HL-60 (cell line): ENCODE data around the gene VDR.

Source experiments
- POLR2AphosphoS5 ChIP-seq: IDR thresholded peaks from 2 replicates; pipeline ENCODE4 v1.6.1; 2012; ENCODE audit warnings: low read depth
- TF ChIP-seq, protein P1 (sequence below): IDR thresholded peaks from one replicate; pipeline ENCODE4 v1.5.1; 2011; ENCODE audit warnings: low read length, control low read depth, inconsistent platforms; ENCODE audit not compliant: insufficient read depth
- TF ChIP-seq, protein P2 (sequence below): IDR thresholded peaks from 2 replicates; pipeline ENCODE4 v1.6.1; 2012; ENCODE audit warnings: low read depth; ENCODE audit not compliant: insufficient replicate concordance

DNA sequence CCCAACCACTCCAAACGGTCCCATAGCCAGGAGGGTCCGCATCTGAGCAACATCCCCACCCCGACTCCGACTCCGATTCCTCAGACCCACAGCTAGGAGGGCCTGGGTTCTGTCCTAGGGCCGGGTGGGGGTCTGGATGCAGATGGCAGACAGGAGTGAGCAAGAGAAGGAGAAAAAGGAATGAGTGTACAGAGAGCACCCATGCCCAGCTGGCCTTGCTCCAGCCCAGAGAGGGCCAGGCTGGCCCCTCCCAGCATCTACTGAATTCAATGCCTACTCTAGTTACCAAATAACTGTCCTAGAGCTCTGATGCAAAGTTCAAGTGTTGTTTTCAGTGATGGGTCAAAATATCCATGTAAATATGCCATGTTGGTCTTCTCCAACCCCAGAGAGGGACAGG, 40.8 kb downstream of the VDR start:
- TF ChIP-seq, protein P1, sequence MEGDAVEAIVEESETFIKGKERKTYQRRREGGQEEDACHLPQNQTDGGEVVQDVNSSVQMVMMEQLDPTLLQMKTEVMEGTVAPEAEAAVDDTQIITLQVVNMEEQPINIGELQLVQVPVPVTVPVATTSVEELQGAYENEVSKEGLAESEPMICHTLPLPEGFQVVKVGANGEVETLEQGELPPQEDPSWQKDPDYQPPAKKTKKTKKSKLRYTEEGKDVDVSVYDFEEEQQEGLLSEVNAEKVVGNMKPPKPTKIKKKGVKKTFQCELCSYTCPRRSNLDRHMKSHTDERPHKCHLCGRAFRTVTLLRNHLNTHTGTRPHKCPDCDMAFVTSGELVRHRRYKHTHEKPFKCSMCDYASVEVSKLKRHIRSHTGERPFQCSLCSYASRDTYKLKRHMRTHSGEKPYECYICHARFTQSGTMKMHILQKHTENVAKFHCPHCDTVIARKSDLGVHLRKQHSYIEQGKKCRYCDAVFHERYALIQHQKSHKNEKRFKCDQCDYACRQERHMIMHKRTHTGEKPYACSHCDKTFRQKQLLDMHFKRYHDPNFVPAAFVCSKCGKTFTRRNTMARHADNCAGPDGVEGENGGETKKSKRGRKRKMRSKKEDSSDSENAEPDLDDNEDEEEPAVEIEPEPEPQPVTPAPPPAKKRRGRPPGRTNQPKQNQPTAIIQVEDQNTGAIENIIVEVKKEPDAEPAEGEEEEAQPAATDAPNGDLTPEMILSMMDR = no peak
- TF ChIP-seq, protein P2, sequence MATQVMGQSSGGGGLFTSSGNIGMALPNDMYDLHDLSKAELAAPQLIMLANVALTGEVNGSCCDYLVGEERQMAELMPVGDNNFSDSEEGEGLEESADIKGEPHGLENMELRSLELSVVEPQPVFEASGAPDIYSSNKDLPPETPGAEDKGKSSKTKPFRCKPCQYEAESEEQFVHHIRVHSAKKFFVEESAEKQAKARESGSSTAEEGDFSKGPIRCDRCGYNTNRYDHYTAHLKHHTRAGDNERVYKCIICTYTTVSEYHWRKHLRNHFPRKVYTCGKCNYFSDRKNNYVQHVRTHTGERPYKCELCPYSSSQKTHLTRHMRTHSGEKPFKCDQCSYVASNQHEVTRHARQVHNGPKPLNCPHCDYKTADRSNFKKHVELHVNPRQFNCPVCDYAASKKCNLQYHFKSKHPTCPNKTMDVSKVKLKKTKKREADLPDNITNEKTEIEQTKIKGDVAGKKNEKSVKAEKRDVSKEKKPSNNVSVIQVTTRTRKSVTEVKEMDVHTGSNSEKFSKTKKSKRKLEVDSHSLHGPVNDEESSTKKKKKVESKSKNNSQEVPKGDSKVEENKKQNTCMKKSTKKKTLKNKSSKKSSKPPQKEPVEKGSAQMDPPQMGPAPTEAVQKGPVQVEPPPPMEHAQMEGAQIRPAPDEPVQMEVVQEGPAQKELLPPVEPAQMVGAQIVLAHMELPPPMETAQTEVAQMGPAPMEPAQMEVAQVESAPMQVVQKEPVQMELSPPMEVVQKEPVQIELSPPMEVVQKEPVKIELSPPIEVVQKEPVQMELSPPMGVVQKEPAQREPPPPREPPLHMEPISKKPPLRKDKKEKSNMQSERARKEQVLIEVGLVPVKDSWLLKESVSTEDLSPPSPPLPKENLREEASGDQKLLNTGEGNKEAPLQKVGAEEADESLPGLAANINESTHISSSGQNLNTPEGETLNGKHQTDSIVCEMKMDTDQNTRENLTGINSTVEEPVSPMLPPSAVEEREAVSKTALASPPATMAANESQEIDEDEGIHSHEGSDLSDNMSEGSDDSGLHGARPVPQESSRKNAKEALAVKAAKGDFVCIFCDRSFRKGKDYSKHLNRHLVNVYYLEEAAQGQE = no peak
- no peak for TF ChIP-seq POLR2AphosphoS5
